ENCODE measurements around the gene TMEM184B. TPM values are rescaled to one million over a fixed set of nuclear protein-coding genes. Genes with fewer than 3 reads are reported as not detected.

TMEM184B gene
- total and polyA plus RNA-seq, 2 of the 8 experiments (the other 6 are each of a cell fraction or from before 2014, with no cell fraction given): 41.6 to 81.0 TPM

- no peak for TF ChIP-seq USF2 (IDR thresholded peaks at IDR 0.05; ENCODE audit: low read length)
- TF ChIP-seq CHD2 (IDR thresholded peaks at IDR 0.05; ENCODE audit: low read length): no peak
- TF ChIP-seq TCF12 (IDR thresholded peaks at IDR 0.05; ENCODE audit: low read depth, low read length): no peak
- TF ChIP-seq MAFK (IDR thresholded peaks at IDR 0.05; ENCODE audit: low read depth, low read length): no peak
- no peak for TF ChIP-seq KDM5A (IDR thresholded peaks at IDR 0.05; ENCODE audit: low read length)
- no peak for TF ChIP-seq SAP30 (IDR thresholded peaks at IDR 0.05; ENCODE audit: insufficient read depth, insufficient replicate concordance, low read length)
- TF ChIP-seq CREB1 (IDR thresholded peaks at IDR 0.05): no peak
- no peak for TF ChIP-seq PHF8 (conservative IDR thresholded peaks at IDR 0.05; ENCODE audit: low read depth, low read length)
Measured at GRCh38 chr22:38257181-38257580, 15.6 kb downstream of the TMEM184B start (continued).
